HEK293 (cell line): ENCODE results near the gene SPIB.

Source experiments
- CTCF ChIP-seq: fragments of 450-650 bp; formaldehyde crosslinking; IDR thresholded peaks from 2 replicates; pipeline ENCODE4 v1.5.1; 2016; ENCODE audit warnings: missing biosample characterization, missing genetic modification characterization
- ZNF26 ChIP-seq: fragments of 450-650 bp; formaldehyde crosslinking; IDR thresholded peaks from 2 replicates; pipeline ENCODE4 v1.5.1; 2016; ENCODE audit warnings: missing biosample characterization, missing genetic modification characterization

DNA sequence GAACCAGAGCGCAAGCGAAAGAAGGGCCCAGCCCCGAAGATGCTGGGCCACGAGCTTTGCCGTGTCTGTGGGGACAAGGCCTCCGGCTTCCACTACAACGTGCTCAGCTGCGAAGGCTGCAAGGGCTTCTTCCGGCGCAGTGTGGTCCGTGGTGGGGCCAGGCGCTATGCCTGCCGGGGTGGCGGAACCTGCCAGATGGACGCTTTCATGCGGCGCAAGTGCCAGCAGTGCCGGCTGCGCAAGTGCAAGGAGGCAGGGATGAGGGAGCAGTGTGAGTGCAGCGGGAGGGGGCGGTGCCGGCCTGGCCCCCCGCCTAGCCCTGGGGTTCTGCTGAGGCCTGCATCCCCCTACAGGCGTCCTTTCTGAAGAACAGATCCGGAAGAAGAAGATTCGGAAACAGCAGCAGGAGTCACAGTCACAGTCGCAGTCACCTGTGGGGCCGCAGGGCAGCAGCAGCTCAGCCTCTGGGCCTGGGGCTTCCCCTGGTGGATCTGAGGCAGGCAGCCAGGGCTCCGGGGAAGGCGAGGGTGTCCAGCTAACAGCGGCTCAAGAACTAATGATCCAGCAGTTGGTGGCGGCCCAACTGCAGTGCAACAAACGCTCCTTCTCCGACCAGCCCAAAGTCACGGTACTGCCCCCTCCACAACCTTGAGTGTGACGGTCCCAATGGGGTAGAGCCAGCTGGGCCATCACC, 40.4 kb upstream of the SPIB start:
- no peak for TF ChIP-seq CTCF (tag by site-specific recombination)
- no peak for TF ChIP-seq ZNF26 (tag by site-specific recombination)
